Measurements from ENCODE around the gene RNF121.

DNA sequence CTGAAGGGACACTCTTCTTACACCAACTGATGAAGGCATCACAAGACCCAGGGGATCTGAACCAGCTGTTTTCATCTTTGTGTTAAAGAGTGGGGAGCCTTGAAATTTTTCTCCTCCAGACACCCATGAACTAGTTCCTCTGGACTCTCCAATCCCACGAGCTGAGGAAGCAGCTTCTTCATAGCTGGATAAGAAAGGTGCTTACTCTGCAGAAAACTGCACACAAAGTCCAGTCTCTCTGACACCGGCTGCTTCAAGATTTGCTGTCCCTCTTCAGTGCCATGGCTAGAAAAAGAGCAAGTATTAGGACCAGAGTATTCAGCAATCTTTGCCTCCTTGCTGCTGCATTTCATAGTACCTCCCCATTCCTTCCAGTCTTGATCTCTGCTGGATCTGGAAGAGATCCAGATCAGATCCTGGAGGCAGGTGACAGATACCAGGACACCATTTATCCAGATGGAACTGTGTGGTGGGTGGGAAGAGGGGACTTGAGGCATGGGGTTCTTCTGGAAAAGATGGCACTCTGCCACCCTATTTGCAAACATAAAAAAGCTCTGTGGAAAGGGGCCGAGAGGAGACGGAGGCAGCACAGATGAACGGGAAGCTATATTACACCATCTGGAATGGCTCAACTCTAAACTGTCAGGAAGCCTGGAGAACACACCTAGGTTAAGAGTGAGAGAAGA is 95.4 kb downstream of the RNF121 start:
- no peak for TF ChIP-seq TARDBP (CRISPR knock-in tag; IDR thresholded peaks at IDR 0.05)
- TF ChIP-seq, protein P1, sequence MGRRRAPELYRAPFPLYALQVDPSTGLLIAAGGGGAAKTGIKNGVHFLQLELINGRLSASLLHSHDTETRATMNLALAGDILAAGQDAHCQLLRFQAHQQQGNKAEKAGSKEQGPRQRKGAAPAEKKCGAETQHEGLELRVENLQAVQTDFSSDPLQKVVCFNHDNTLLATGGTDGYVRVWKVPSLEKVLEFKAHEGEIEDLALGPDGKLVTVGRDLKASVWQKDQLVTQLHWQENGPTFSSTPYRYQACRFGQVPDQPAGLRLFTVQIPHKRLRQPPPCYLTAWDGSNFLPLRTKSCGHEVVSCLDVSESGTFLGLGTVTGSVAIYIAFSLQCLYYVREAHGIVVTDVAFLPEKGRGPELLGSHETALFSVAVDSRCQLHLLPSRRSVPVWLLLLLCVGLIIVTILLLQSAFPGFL (CRISPR knock-in tag; IDR thresholded peaks at IDR 0.05): no peak
- TF ChIP-seq PHF8 (CRISPR knock-in tag; IDR thresholded peaks at IDR 0.05): no peak
- TF ChIP-seq EZH2 (conservative IDR thresholded peaks at IDR 0.05; ENCODE audit: low read depth, low read length): no peak
- TF ChIP-seq ZNF337 (CRISPR knock-in tag; IDR thresholded peaks at IDR 0.05; ENCODE audit: borderline replicate concordance, low read depth): no peak
- TF ChIP-seq, protein P2, sequence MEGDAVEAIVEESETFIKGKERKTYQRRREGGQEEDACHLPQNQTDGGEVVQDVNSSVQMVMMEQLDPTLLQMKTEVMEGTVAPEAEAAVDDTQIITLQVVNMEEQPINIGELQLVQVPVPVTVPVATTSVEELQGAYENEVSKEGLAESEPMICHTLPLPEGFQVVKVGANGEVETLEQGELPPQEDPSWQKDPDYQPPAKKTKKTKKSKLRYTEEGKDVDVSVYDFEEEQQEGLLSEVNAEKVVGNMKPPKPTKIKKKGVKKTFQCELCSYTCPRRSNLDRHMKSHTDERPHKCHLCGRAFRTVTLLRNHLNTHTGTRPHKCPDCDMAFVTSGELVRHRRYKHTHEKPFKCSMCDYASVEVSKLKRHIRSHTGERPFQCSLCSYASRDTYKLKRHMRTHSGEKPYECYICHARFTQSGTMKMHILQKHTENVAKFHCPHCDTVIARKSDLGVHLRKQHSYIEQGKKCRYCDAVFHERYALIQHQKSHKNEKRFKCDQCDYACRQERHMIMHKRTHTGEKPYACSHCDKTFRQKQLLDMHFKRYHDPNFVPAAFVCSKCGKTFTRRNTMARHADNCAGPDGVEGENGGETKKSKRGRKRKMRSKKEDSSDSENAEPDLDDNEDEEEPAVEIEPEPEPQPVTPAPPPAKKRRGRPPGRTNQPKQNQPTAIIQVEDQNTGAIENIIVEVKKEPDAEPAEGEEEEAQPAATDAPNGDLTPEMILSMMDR (CRISPR knock-in tag; IDR thresholded peaks at IDR 0.05): no peak
- no peak for TF ChIP-seq AGO2 (optimal IDR thresholded peaks at IDR 0.05; ENCODE audit: low read depth, low read length)
- TF ChIP-seq ATF1 (CRISPR knock-in tag; IDR thresholded peaks at IDR 0.05): no peak
- TF ChIP-seq TCF7 (IDR thresholded peaks at IDR 0.05; ENCODE audit: low read depth): no peak

All from HepG2 (cell line).